GF-D8 (cell line): ENCODE data around the gene SERPINI2.
"Not testable (repeated sequence)": the region's sequence is repeated elsewhere in the genome, so short reads cannot be mapped to it uniquely, and the experiment has no call there.

Source experiments
- DNase-seq: peaks from one replicate; lab custom pipeline; 2025; lab: John Stamatoyannopoulos, UW

Gene SERPINI2

GRCh38 chr3:167450195-167450594 is 23.6 kb downstream of the SERPINI2 start:
- DNase-seq = no peak

GRCh38 chr3:167445491-167445890 is 28.4 kb downstream of the SERPINI2 start:
- no peak for DNase-seq

GRCh38 chr3:167441256-167441655 is 32.6 kb downstream of the SERPINI2 start:
- DNase-seq = no peak

GRCh38 chr3:167437428-167438139 is 36.3 kb downstream of the SERPINI2 start:
- no peak for DNase-seq

- not testable (repeated sequence) for DNase-seq
Measured at GRCh38 chr3:167426962-167427361, 46.9 kb downstream of the SERPINI2 start.

GRCh38 chr3:167422396-167422795 is 51.4 kb downstream of the SERPINI2 start:
- not testable (repeated sequence) for DNase-seq

GRCh38 chr3:167409611-167410010 is 64.2 kb downstream of the SERPINI2 start:
- DNase-seq = no peak

GRCh38 chr3:167406876-167407492 is 66.9 kb downstream of the SERPINI2 start:
- DNase-seq = peak; percentile 2

GRCh38 chr3:167397826-167398225 is 76.0 kb downstream of the SERPINI2 start:
- DNase-seq = no peak

GRCh38 chr3:167396075-167396474 is 77.8 kb downstream of the SERPINI2 start:
- no peak for DNase-seq

GRCh38 chr3:167394003-167394402 is 79.8 kb downstream of the SERPINI2 start:
- DNase-seq = no peak
